Cardiac muscle cell (in vitro differentiated cells and primary cell): ENCODE data around the gene TBC1D4. TPM values are rescaled to one million over a fixed set of nuclear protein-coding genes. Genes with fewer than 3 reads are reported as not detected.
"Not testable (repeated sequence)": the region's sequence is repeated elsewhere in the genome, so short reads cannot be mapped to it uniquely, and the experiment has no call there.

Experiments used
- DNase-seq, 2 donors: peaks; one replicate each; pipeline versions ENCODE4 v3.0.0 to v3.0.0-alpha.2; 2010 to 2017; ENCODE audit warnings: low read depth in 1 of 2, low spot score in 1 of 2
- H3K27ac ChIP-seq: fragments of 200-600 bp; sonication (generic); 2 replicates; pipeline ENCODE4 v1.5.1; 2016
- H3K27me3 ChIP-seq: fragments of 200-600 bp; sonication (generic); 2 replicates; pipeline ENCODE4 v1.6.0; 2016; ENCODE audit warnings: control low read depth
- H3K36me3 ChIP-seq: fragments of 200-600 bp; sonication (generic); 2 replicates; pipeline ENCODE4 v1.5.1; 2016; ENCODE audit warnings: control low read depth
- H3K4me1 ChIP-seq: fragments of 200-600 bp; sonication (generic); 2 replicates; pipeline ENCODE4 v1.8.1; 2017; ENCODE audit warnings: low read depth, mild to moderate bottlenecking, mixed run types
- H3K4me3 ChIP-seq: fragments of 200-600 bp; sonication (generic); 2 replicates; pipeline ENCODE4 v1.5.1; 2016; ENCODE audit warnings: mild to moderate bottlenecking
- H3K9me3 ChIP-seq: fragments of 200-600 bp; sonication (generic); 2 replicates; pipeline ENCODE4 v1.5.1; 2017; ENCODE audit warnings: low read depth, mild to moderate bottlenecking, control low read depth
- polyA plus RNA-seq: library from polyadenylated mRNA; unstranded; fragments of >200 nt; fragmentation: Nextera tagmentation; extraction: Ambion mirVana; gene quantifications from 2 replicates; pipeline ENCODE4 v1.2.1, GENCODE V29; 2016
- total RNA-seq: library from RNA; depleted of rRNA; stranded (reverse); fragments of >200 nt; gene quantifications from 2 replicates; pipeline ENCODE4 v1.2.3, GENCODE V29; 2016
- TF ChIP-seq, protein P1 (sequence below): IDR thresholded peaks from 2 replicates; pipeline ENCODE4 v1.5.1; 2012; ENCODE audit warnings: low read depth, mild to moderate bottlenecking, low read length

TBC1D4 gene
- total and polyA plus RNA-seq, 2 experiments from 2014 or later: 14.8 to 43.7 TPM

DNA sequence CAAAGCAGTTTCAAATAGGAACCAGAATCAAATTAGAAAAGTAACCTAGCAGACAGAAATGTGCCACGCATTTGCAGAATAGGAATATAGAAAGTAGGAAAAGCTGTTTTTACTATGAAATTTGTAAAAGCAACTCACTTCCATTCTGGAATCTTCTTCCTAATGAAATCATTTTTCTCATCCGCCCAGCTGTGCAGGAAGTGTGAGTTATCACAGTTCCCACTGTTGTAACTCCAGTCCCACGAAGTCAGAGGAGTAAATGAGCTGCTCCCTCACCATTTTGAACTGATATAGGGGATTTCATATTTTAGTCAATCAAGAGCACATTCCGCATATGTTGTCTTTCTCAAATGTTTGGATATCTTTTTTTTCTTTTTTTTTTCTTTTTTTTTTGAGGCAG is 230.8 kb downstream of the TBC1D4 start:
- Histone ChIP-seq H3K27me3 (no peaks in the 10 kb centered on the region), H3K4me3 (no peak overlapping the region), H3K9me3 (no peaks in the 10 kb centered on the region), H3K4me1 (no peaks in the 10 kb centered on the region), H3K27ac (no peak overlapping the region), H3K36me3 (no peaks in the 10 kb centered on the region)
- TF ChIP-seq, protein P1, sequence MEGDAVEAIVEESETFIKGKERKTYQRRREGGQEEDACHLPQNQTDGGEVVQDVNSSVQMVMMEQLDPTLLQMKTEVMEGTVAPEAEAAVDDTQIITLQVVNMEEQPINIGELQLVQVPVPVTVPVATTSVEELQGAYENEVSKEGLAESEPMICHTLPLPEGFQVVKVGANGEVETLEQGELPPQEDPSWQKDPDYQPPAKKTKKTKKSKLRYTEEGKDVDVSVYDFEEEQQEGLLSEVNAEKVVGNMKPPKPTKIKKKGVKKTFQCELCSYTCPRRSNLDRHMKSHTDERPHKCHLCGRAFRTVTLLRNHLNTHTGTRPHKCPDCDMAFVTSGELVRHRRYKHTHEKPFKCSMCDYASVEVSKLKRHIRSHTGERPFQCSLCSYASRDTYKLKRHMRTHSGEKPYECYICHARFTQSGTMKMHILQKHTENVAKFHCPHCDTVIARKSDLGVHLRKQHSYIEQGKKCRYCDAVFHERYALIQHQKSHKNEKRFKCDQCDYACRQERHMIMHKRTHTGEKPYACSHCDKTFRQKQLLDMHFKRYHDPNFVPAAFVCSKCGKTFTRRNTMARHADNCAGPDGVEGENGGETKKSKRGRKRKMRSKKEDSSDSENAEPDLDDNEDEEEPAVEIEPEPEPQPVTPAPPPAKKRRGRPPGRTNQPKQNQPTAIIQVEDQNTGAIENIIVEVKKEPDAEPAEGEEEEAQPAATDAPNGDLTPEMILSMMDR: no peak
- peak in 1 of 2 donors; percentile 62 for DNase-seq

DNA sequence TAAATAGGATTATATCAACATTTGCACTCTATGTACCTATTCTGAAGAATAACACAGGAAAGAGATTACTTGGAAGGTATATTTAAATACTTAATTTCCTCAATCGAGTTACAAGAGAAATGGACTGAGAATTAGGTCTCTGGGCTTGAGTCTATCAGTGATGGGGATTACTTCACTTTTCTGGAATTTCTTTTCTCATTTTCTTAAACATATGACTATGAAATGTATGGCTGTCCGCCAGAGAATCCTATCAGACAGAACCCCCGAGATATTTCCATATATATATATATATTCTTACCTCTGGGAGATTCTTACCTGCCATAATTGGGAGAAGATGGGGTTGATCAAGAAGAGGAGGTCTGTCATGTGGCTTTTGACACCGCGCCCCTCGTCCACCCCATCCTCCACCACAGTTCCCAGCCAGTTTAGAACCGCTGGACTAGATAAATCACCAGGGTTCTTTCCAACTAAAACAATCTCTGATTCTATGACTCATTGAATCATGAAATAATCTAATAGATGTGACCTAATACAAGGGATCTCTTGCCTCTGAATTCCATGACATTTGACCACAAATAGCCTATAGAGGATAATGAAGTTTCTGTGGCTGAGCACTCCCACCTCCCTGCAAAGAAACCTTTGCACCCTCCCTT is 231.3 kb downstream of the TBC1D4 start:
- DNase-seq: peak in 1 of 2 donors; percentile 79
- no peaks in the 10 kb centered on the region for H3K27me3 ChIP-seq
- TF ChIP-seq, protein P1: no peak
- H3K4me1 ChIP-seq: no peaks in the 10 kb centered on the region
- no peaks in the 10 kb centered on the region for H3K36me3 ChIP-seq
- H3K9me3 ChIP-seq: no peaks in the 10 kb centered on the region
- H3K27ac ChIP-seq: no peak overlapping the region
- no peak overlapping the region for H3K4me3 ChIP-seq

DNA sequence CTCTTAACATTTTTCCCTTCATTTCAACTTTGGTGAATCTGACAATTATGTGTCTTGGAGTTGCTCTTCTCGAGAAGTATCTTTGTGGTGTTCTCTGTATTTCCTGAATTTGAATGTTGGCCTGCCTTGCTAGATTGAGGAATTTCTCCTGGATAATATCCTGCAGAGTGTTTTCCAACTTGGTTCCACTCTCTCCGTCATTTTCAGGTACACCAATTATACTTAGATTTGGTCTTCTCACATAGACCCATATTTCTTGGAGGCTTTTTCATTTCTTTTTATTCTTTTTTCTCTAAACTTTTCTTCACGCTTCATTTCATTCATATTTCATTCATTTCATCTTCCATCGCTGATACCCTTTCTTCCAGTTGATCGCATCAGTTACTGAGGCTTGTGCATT is 236.4 kb downstream of the TBC1D4 start:
- H3K9me3 ChIP-seq, H3K4me3 ChIP-seq, H3K36me3 ChIP-seq, H3K27me3 ChIP-seq, H3K27ac ChIP-seq, DNase-seq, H3K4me1 ChIP-seq: not testable (repeated sequence)

DNA sequence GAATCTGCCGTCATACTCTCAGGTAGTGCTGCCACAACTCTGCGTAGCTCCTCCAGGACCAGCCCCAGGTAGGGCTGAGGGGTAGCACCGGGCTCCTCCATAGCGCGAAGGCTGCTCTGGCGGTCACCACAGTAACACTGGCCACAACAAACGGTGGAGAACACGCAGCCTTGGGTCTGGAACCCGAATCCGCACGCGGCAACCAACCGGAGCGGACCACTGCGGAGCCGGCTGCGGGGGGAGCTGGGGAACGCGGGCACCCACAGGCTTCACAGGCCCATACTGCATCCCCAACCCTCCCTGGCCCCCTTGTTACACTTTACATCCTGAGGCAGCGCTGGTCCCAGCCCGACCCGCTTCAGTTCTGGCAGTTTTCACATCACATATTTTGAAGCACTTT is 241.7 kb downstream of the TBC1D4 start:
- not testable (repeated sequence) for H3K27me3 ChIP-seq, DNase-seq, H3K9me3 ChIP-seq, H3K27ac ChIP-seq, H3K4me3 ChIP-seq, H3K36me3 ChIP-seq, H3K4me1 ChIP-seq

DNA sequence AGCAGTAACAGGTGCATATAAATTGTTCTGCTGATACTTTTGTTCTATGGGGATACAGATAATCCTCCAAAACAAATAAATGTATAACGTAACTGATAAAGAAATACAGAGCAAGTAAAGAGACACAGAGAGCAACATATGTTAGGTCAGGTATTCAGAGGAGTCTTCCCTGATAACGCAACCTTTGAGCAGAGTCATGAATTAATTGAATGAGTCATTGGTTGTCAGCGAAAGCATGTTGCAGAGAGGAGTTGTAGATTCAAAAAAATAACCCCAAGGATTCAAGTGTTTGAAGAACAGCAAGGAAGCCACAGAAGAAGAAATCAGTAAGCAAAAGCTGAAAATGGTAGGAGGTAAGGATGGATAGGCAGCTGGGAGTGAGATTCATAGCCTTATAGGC is 245.2 kb downstream of the TBC1D4 start:
- TF ChIP-seq, protein P1: no peak
- H3K27me3 ChIP-seq: no peaks in the 10 kb centered on the region
- H3K4me1 ChIP-seq: no peaks in the 10 kb centered on the region
- DNase-seq: no peak
- no peaks in the 10 kb centered on the region for H3K36me3 ChIP-seq
- H3K4me3 ChIP-seq: no peak overlapping the region
- H3K27ac ChIP-seq: no peak overlapping the region
- H3K9me3 ChIP-seq: no peaks in the 10 kb centered on the region

Other genes starting within 250 kb of the TBC1D4 start
- gene COMMD6, start 55.7 kb upstream of the TBC1D4 start, total RNA-seq: 62.3 and 125 TPM in 2 replicates
- 331 and 396 TPM in 2 replicates for gene COMMD6, start 55.7 kb upstream of the TBC1D4 start, polyA plus RNA-seq
- 17.8 and 30.6 TPM in 2 replicates for gene UCHL3, start 67.6 kb upstream of the TBC1D4 start, total RNA-seq
- 72.4 and 81.1 TPM in 2 replicates for gene UCHL3, start 67.6 kb upstream of the TBC1D4 start, polyA plus RNA-seq
- 133 and 232 TPM in 2 replicates for gene LMO7, start 154.2 kb upstream of the TBC1D4 start, total RNA-seq
- gene LMO7, start 154.2 kb upstream of the TBC1D4 start, polyA plus RNA-seq: 139 and 174 TPM in 2 replicates